ENCODE data around the gene PDE6A.

The PDE6A gene

DNA sequence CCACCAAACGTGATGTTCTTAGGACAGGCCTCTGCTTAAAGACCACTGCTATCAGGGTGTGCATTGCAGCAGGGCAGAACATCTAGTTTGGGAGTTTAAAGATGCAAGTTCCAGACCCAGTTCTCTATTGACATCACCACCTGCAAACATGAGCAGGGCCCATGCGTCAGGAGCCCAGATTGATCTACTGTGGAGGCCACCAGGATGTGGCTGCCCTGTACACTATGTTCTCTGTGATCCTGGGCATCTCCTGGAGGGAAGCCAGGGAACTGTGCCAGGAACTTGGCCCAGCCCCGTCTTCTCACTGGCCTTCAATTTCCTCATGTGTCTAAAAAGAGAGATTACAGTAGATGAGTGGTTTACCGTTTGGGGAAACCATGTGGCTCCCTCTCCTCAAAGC is 87.1 kb downstream of the PDE6A start:
- DNase-seq: peak; percentile 31

DNA sequence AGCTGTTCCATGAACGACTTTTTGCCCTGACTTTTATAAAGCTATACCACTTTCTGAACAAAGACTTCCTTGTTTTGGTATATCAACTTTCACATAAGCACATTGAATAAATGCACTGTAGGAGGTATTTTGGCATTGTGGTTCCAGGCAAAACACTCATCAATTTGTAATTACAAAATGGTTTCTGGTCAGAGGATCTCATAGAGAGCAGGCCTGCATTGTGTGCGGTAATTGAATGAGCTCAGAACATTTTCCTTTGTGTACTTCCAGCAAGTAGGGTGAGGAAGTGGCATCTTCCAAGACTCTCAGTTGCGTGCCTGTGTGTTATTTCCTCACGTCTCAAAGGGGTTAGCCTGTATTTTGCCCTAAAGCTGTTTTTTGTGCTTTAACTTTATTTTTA is 89.2 kb downstream of the PDE6A start:
- no peak for DNase-seq

DNA sequence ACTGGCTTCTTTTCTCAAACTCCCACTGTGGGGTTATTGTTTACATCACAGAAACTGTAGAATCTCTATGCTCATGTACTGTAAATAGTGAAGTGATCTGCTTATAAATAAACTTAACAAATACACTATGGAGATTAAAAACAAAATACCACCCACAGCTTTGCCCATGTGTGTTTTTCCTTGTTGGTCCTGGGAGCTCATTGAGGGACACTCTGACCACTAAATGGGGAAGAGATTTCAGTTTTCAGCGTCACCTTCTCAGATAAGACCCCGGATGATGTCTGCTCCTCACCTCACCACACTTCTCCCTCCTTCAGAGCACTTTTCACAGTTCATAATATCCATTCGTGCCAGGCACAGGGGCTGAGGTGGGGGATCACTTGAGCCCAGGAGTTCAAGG is 89.7 kb downstream of the PDE6A start:
- no peak for DNase-seq

DNA sequence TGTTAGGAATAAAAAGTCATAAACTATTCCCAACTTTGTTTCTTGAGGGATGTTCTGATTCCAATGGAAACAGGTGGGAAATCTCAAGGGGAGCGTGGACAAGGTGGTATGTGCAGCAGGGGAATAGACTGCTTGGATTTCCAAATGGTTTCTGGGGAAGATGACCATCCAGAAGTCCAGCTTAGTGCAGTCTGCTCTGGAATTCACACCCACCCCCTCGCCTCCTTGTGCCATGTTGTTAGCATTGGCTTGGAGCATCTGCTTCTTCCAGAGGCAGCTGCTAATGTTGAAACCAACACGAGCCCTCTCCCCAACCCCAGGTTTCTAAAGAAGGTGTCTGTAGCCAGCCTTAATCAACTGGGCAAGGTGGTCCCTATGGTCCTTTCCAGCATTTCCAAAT is 90.9 kb downstream of the PDE6A start:
- DNase-seq: no peak

DNA sequence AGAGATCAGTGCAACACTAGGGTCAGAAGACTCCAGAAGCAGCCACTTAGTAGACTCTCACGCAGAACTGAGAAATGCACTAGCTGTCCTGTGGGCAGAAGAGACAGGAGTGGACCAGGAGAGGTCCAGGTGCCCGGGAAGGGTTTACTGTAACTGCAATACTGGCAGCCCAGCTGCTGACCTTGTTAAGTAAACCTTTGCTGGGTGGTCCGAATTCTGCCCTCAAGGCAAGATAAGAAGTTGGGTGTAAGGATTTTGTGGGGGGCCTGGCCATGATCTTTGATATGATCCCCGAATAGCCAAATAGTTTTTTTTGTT is 91.3 kb downstream of the PDE6A start:
- no peak for DNase-seq

DNA sequence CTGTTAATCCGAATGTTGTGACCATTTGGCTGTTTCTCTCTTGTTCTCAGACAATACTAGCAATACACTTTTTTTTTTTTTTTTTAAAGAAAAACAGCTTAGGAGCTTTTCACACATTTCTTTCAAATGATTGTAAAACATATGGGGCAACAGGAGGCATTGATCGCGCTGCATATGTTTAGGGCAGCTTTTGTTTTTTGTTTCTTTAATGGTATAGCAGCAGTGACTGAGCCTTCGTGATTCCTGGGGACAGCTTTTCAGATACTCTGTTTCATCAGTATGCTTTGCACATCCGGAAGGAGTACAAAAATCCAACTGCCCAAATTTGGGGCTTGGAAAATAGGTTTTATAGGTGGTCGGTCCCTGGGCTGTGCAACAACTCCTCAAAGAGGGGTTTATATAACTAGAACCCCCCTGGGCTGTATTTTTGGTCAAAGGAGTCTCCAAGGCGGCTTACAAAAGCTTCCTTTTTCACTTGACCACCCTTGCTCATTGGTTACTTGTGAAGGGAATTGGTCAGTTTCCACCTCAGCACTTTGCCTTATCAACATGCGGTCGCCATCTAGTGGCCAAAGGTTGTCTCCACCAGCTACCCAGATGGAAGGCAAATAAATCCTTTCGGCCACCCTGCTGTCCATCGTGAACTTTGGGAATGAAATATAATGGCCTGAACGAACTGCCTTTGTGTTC is 91.8 kb downstream of the PDE6A start:
- DNase-seq: peak; percentile 73

DNA sequence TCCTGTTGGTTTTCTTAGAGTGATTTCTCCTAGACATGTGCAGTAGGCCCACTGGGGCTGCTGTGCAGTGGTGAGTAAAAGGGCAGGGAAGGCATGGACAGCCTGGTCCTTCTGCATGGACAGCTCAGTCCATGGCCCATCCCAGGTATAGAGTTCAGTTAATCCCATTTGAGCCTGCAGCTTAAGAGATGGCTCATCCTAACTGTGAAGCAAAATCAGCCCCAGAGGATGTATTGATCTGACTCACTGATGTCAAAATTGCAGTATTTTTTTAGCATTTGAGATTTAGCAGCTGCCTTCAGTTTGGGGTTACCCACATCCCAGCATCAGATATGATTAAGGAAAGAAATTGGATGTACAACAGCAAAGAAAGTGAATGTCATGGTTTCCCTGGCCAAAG is 93.4 kb downstream of the PDE6A start:
- no peak for DNase-seq

DNA sequence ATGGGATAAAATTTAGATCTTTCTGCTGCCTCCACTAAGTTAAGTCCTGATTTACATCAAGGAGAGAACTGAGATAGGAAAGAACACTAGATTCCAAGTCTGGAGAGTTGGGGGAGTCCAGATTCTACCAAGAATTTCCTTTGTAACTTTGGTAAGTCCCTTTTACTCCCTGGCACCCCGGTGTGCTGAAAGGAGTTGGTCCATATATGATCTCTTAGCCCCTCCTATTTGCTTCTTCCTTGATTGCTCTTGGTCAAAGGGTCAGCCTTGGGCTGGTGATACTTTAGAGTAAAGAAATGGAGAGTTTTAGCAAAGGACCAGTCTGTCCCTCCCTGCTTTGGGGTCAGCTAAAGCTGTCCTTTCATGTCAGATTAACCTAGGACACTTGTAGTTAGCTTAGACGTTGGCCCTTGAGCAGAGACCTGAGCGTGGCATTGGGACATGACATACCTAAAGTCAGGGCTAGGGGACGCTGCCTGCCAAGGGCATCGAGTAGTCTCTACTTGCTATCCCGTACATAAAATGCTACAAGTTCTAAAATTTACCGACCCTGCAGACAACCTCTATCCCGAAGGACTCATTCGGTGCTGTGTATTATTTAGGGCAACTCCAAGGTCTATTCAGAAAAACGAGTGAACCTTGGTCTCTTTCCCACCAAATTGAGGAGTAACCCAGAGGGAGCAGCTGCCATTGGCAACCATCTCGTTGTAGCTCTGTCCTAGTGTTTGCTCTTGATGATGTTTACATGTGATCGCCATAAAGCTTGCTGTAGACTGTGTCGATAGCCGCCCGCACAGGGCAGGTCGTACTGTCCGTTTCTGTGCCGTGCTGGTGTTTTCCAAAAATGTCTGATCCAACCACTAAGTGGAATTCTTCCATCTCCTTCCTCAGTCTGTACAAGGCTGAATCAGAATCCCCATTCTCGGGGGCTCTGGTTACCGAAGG is 94.4 kb downstream of the PDE6A start:
- no peak for DNase-seq

DNA sequence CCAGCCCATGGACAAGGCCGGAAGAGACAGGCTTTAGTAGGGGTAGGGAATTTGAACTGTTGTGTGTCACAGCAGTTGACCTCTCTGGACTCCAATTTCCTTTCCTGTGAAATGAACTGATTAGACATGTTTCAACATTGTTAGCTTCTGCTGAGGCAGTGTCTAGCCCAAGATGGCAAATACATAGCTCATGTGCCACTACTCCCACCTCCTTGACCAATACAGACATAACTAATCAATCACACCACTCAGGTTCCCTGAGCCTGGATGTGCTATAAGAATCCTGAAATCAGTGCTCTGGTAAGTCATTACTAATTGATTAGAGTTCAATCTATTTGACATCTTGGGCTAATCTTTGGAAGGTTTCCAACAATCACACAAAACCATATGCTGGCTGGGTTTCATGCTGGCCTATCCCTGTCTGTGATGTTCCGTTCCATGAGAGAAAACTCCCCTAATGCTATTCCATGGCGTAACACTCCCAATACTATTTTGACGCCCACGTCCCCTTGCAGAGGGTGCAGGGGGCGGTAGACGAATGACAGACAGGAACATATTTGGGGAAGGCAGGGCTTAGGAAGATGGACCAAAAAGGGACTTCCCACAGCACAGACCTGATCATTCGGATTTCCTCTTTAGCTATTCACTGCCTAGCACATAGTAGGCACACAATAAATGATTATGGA is 95.2 kb downstream of the PDE6A start:
- no peak for DNase-seq

DNA sequence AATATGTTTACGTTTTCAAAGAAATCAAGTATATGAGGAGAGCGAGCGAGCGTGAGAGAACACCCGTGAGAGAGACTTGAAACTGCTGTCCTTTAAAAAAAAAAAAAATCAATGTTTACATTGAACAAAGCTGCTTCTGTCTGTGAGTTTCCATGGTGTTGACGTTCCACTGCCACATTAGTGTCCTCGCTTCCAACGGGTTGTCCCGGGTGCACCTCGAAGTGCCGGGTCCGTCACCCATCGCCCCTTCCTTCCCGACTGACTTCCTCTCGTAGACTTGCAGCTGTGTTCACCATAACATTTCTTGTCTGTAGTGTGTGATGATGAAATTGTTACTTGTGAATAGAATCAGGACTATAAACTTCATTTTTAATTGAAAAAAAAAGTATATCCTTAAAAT is 97.0 kb downstream of the PDE6A start:
- no peak for DNase-seq

DNA sequence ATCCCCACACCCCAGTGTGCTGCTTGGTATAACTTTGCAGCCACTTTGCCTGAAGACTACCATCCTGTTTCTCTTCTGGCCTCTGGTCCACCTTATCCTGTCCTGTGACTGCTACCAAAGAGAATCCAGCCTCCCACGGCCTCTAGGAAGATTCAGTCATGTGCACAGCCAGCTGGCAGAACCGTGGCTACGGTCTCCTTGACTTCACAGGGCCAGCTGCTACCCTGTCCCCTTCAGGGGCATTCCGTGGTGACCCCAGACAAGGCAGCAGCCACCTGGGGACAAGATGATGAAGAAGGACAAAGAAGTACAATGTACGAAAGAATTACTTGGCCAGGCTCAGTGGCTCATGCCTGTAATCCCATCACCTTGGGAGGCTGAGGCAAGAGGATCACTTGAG is 98.6 kb downstream of the PDE6A start:
- DNase-seq: no peak

DNA sequence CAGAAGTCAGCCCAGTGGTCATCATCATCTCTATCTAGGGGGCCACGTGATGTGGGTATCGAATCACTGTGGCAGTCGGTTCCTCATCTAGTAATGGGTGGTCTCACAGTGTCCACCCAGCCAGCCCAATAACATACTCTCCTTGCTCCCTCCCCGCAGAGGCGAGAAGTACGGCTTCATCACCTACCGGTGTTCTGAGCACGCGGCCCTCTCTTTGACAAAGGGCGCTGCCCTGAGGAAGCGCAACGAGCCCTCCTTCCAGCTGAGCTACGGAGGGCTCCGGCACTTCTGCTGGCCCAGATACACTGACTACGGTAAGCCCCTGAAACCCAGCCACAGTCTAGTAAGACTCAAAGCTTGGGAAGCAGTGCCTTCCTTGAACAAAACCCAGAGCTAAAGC is 99.0 kb downstream of the PDE6A start:
- DNase-seq: no peak

DNA sequence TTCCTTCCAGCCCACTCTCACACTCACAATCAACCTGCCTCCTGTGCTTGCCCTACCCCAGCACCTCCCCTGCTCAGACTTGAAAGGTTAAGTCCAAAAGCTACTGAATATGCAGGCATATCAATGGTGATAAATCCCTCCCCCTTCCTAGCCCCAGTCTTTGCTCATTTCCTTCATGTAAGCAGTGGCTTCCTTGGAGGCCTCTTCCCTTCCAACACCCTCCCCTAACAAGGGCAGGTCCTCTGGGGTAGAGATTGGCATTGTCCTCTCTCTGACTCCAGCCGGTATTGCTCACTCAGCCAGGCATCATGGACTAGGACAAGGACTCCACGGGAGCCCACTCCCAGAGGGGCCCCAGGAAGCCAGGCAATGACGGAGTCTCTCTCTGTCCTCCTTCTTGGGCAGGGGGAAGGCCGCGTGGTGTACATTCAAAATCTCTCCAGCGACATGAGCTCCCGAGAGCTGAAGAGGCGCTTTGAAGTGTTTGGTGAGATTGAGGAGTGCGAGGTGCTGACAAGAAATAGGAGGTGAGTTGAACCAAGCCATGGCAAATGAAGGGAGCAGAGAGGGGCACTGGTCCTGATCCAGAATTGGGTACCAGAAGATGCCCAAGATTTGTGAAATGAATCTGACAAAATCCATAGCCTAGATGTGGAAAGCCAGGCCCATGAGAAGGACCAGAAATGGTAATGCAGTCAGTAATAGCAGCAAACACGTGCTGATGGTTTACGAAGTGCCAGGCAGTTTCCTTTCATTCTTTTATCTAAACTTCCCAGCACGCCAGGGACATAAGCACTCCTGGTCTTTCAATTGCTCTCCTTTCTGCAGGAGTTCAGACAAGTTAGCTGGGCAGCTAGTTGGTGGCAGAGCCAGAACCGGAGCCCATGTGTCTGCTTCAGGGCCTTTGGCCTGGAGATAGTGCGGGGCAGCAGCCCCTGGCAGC is 102.5 kb downstream of the PDE6A start:
- DNase-seq: no peak

DNA sequence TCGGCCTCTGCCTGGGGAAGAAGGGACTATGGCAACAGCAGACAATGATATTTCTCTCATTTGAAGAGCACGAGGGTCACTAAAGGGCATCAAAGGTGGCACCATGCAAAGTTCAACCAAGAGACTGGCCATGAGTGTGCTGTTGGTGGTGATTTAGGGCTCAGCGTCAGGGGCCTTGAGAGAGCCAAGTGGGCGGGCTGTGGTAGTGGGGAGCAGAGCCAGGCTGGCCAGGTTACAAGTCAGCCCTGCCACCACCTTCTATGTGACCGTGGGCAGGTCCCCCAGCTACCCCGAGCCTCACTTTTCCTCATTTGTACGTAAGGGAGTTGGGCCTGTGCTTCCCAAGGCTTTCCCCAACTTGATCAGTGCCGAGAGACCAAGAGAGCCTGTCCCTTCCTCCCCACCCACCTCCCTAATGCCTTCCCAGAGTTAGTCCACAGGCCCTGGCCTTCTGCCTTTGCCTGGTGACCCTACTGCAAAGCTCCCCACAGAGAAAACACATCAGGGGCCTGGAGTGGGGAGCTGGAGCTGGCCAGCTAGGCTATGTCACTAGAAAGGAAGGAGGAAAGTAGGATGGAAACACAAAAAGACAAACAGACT is 104.3 kb downstream of the PDE6A start:
- DNase-seq: no peak

DNA sequence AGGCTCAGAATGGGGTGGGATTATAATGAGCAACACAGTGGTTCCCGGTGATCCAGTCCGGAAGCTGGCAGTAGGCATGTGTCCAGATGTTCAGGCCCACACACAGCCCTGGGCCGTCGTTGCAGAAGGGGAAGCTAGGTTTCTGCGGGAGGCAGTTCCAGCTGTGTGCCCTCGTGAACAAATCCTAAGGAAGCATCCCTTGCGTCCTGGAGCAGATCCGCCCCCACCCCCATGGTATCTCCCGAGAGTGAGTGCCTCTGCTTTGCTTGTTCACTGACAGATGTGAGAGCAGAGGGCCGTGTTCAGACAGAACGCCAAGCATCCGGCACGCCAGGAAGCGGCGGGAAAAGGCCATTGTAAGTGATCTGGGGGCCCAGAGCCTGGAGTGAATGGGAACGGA is 104.8 kb downstream of the PDE6A start:
- no peak for DNase-seq

DNA sequence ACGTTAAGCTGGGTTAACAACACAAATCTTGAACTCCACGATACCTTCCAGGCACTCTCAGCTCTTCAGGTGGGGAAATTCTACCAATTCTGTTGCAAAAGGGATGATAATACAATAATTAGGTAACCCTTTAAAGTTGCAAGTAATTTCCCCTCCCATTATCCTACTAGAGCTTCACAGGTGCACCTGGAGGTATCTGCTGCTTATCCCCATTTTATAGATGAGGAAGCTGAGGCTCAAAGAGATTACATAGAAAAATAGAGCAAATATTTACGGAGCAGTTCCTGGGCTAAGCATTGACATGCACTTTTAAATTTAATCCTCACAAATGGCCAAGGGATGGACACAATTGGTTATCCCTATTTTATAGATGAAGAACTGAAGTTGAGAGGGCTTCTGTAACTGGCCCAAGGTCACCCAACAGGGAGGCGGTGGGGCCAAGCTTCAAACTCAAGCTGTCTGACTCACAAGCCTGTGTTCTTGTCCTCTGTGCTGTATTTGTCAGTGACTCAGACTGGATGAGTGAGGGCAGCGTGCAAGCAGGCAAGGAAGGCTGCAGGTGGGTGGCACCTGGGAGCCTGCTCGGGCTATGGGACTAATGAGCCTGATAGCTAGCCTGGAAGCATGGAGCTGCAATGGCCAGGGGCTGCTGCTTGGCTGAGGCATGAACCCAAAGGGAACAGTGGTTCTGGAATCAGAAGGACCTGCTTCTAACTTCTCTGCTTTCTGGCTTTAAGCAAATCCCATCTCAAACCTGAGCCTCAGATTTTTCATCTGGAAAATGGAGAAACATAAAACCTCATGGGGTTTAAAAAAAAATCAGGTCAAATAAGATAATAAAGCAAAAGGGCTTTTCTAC is 105.5 kb downstream of the PDE6A start:
- peak; percentile 58 for DNase-seq

DNA sequence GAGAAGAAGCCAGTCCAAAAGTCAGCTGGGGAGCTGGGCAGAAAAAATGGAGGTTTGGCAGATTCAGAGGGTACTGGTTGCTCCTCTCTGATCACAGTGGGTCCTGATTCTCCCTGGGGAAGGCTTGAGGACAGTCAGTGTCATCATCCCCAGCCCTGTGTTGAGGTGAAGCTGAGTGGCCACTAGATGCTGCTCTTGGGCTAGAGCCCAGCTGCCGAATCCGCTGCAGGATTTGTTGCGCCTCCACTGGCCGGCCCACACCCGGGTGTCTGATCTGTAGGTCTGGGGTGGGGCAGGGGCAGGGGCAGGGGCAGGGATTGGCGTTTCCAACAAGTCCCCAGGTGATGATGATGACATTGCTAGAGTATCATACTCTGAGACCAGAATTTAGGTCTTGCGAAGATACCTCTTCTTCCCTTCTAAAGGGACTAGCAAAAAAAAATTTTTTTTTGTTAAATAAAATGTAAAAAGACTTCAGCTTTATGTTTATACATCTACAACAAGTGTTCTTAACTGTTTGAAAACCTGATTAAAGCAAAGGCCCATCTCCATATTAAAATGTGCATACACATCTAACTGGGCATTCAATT is 106.8 kb downstream of the PDE6A start:
- DNase-seq: peak; percentile 67

DNA sequence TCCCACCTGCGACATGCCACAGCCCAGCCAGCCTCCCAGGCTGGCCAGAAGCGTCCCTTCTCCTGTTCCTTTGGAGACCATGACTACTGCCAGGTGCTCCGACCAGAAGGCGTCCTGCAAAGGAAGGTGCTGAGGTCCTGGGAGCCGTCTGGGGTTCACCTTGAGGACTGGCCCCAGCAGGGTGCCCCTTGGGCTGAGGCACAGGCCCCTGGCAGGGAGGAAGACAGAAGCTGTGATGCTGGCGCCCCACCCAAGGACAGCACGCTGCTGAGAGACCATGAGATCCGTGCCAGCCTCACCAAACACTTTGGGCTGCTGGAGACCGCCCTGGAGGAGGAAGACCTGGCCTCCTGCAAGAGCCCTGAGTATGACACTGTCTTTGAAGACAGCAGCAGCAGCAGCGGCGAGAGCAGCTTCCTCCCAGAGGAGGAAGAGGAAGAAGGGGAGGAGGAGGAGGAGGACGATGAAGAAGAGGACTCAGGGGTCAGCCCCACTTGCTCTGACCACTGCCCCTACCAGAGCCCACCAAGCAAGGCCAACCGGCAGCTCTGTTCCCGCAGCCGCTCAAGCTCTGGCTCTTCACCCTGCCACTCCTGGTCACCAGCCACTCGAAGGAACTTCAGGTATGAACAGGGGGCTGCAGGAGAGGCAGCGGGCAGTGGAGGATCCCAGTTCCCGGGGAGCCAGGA is 108.0 kb downstream of the PDE6A start:
- no peak for DNase-seq

DNA sequence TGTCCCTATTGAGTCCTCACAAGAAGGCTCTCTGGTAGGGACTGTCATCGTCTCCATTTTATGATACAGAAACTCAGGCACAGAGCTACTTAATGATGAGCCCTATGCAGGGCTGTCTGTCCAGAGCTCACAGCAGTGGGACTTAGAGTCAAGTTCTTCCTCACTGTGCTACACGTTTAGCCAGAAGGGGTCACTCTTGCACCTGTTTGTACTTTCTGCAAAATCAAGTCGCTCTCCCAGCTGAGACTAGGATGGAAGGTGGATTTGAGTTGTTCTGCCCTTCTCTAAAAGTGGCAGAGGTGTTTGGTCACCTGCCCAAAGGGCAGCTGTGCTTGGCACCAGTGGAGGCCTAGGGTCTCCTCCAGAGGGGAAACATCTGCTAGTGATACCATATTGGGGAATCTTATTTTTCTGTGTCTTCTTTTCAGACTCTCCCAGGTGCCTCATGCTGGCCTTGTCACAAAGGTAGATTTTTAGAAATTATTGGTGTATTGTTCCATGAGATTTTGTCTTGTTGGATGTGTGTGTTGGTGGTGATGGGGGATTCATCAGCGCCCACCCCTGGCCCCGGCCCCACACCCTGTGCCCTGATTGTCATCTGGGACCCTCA is 110.2 kb downstream of the PDE6A start:
- peak; percentile 76 for DNase-seq

Data from EL (cell line).